Mesenteric fat pad (tissue), 1 donor: Measurements from ENCODE around the gene DDX18. TPM values are rescaled to one million over a fixed set of nuclear protein-coding genes. Genes with fewer than 3 reads are reported as not detected.
A peak's percentile ranks its signal among the peaks of the same experiment; 100 is the strongest.
"Not testable (repeated sequence)": the region's sequence is repeated elsewhere in the genome, so short reads cannot be mapped to it uniquely, and the experiment has no call there.

Source experiments
- DNase-seq: peaks from one replicate; pipeline ENCODE4 v3.0.0-alpha.2; 2020; ENCODE audit warnings: low spot score
- long read RNA-seq: library from polyadenylated mRNA; unstranded; transcript quantifications from one replicate; pipeline ENCODE4 v2.0.0, GENCODE V29; 2020
- total RNA-seq: library from RNA; stranded (reverse); fragmentation: NEBNext Ultra II Directional; extraction: Animal tissue kit (Norgen Biotek cat#: 25700); gene quantifications from one replicate; pipeline ENCODE4 v1.2.1, GENCODE V29; 2021
- donor health status: DM: yes; HTN: yes; CAD: no.

DDX18 gene
- total RNA-seq, result 51.6 TPM
- long read RNA-seq, transcript DDX18-201 (14 exons, 3,796 nt), result major isoform, 6 of 20 reads
- long read RNA-seq, partial matches to known transcripts, result 14 of 20 reads
- long read RNA-seq, other reads (novel, unspliced or antisense), result 0 of 20 reads

DNA sequence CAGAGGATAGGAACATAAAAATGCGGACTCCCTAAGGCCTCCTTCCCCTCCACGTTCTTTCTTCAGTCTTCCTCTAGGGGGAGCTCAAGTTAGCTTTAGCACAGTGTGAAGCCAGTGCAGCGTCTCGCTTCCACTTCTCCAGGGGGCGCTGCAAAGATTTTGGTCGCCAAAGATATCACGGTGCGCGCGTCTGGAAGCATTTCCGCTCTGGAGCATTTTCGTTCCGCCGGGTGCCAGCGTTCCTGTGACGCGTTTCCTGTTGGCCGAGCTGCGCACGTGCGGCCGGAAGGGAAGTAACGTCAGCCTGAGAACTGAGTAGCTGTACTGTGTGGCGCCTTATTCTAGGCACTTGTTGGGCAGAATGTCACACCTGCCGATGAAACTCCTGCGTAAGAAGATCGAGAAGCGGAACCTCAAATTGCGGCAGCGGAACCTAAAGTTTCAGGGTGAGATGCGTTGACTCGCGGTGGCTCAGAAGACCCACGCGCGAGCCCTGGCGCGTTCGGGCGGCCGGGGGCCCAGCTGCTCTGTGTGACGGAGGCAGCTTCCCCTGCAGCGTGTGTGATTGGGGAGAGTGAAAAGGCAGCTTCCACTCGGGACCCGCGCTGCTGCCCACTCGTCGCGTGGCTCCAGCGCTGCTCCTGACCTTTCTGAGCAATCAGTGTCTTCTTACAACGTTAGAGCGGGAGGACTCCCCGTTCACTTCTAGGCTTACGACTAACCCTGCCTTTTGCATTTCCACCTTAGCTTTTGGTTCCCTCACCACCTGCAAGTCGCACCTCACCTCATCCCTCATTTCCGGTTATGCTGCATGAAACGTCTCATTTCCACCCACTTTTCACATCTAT, at the start of gene DDX18:
DDX18 (plus strand) TSS at position 275 of the 848 bp plus-strand sequence; CDS start at position 362, 87 bp downstream.
- DNase-seq, result peak; percentile 98

DNA sequence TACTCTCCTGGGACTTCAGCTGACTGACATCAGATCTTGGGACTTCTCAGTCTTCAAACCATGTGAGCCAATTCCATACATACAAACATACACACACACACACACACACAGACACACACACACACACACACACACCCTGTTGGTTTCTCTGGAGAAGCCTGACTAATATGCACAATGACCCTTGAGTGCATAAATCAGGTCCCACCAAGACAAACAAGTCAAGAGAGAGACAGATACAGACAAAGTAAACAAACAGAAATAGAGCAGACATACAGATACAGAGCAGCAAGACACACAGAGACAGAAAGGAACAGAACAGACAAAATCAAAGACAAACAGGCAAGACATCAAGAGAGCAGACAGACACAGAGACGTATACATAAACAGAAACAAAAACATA, 43.8 kb upstream of the DDX18 start:
- DNase-seq, result no peak

DNA sequence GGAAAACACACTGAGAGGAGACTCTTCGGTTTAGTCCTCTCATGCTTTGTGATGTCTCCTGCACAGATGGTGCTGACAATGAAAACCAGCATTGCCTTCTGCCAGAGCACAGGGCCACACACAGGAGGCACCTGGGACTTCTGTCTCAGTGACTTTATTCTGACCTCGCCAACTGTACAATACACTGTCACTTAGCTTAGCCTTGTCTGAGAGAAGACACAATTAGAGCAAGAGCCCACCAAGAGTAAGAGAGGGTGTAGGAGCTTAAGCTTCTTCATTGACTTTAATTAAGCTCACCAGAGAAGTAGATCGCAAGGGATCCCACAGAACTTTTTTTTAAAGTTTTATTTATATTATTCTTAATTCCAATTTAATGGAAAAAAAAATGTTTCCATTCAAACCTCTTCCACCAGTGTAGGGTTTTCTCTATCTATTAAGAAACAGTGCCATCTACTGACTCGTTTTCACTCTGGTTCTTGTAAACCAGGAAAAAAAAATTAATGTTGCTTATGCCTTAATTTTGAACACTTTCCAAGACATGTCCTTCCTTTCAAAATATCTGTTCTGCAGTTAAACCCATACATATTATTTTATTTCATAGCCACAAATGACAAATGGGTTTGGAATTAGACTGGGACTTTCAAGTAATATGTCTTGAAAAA, 42.4 kb upstream of the DDX18 start:
- DNase-seq, result no peak

DNA sequence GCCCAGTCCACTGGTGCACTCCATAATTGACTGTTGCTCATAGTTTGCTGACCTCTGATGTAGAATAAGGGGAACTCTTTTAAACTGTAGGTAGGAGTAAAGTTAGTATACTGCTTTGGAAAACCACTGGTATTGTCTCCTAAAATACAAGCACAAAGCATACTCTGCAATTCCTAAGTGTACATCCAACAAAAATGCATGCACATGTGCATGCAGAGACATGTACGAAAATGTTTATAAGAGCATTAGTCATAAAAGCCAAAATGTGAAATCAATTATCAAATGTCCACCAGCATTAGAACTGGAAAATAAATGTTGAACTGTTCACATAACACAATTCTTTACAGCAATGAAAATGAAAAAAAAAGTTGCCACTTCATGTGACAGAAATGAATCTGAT, 39.8 kb upstream of the DDX18 start:
- no peak for DNase-seq

DNA sequence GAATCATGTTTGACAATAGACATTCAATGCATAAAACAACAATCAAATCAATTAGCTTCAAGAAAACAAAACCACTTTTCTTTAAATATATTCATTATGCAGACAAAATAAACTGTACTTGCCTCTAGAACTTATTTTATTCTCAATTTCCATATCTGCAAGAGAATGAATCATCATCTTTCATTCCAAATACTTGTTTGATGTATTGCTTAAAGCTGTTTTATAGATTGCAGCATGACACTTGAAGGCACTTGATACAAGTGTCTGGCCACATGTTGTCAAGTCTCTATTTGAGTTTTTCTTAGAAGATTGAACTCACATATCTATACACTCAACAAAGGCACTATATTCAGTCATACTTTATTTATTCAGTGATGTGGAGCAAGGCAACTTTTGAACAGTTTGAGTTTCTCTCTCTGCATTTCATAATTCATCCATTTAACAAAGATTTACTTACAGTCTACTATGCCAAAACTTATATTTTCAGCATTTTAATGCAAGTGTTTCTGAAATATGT, 38.7 kb upstream of the DDX18 start:
- DNase-seq, result no peak

DNA sequence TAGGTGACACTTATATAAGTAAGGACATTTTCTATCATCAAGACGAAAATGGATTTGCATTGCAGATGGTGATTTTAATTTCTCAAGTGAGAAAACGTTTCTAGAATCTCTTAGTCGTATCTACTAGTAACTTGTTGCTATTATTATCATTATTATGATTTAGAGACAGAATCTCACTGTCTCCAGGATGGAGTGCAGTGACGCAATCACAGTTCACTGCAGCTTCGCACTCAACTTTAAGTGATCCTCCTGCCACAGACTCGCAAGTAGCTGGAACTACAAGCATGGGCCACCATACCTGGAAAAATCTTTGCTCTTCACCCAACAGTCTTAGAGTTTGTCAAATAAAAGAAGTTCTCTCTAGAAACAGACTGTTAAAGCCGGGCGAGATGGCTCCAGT, 37.6 kb upstream of the DDX18 start:
- DNase-seq, result no peak

DNA sequence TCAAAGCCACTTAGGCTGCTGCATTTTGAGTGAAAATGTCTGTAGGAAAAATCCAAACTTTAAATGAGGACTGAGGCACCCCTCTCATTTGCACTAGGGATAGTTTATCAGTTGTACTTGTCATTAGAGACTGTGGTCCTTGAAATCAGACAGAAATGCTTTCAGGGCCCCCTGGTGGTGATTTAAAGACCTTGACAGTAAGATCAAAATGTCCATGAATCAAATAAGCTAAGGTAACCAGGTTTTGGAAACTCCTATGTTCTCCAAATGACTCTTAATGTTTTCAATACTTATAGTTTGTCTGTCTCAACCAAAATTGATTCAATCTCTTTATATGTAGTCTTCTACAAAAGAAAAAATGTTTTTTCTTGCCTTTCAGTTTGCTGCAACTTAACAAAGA, 28.8 kb upstream of the DDX18 start:
- DNase-seq, result no peak

DNA sequence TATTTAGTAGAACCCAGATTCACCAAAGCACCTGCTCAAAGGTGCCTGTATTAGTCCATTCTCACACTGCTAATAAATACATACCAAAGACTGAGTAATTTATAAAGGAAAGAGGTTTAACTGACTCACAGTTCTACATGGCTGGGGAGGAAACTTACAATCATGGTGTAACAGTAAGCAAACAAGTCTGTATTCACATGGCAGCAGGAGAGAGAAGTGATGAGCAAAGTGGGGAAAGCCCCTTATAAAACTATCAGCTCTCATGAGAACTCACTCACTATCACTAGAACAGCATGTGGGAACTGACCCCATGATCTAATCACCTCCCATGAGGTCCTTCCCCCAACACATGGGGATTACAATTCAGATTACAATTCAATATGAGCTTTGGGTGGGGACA, 28.0 kb upstream of the DDX18 start:
- no peak for DNase-seq

DNA sequence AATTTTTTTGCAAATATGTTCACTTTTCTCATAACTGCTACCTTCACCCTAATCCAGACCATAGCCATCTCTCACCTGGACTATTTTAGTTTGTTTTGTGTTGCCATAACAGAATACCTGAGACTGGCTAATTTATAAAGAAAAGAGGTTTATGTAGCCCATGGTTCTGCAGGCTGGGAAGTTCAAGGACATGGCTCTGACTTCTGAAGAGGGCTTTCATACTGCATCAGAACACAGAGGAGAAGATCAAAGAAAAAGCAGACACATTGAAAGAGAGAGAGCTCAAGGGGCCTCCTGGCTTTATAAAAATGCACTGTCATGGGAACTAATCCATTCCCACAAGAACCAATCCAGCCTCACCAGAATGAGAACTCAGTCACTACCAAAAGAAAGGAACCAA, 25.0 kb upstream of the DDX18 start:
- DNase-seq, result no peak

DNA sequence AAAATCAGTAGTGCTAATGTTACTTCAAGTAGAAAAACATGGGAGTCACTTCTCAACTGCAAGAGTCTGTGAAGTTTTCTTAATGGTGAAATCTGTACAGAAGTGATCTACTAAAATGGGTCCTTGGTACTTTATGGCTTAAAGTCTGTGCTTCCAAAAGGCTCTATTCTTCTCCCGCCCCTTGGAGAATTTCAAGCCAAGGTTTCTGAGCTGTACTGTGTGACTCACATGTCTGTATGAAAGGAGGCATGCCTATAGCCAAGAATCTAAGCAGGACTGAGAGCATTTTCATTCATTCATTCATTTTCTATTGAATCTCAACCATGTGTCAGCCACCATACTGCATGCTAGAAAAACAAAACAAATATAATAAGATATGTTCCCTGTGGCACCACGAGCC, 19.8 kb upstream of the DDX18 start:
- DNase-seq, result no peak

DNA sequence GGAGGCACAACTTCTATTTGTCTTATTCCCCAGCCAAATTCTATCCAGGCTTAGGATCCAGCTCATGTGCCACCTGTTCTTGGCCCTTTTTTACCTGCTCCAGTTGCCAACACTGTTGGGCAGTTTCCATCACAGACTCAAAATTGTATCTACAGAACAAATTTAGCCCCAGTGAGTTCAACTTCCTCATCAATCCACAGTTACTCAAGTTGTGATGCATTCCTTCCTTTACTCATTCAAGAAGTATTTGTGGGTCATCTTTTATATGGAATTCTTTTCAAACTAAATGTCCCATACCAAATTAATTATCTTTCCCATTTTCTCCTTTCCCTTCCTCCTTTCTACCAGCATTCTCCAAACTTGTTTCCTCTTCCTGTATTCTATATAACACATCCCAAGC, 12.7 kb upstream of the DDX18 start:
- no peak for DNase-seq

DNA sequence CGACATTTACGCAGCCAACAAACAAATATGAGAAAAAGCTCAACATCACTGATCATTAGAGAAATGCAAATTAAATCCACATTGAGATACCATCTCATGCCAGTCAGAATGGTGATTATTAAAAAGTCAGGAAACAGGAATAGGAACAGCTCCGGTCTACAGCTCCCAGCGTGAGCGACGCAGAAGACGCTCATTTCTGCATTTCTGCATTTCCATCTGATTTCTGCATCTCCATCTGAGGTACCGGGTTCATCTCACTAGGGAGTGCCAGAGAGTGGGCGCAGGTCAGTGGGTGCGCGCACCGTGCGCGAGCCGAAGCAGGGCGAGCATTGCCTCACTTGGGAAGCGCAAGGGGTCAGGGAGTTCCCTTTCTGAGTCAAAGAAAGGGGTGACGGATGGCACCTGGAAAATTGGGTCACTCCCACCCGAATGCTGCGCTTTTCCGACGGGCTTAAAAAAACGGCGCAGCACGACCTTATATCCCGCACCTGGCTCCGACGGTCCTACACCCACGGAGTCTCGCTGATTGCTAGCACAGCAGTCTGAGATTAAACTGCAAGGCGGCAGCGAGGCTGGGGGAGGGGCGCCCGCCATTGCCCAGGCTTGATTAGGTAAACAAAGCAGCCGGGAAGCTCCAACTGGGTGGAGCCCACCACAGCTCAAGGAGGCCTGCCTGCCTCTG, 10.7 kb upstream of the DDX18 start:
- not testable (repeated sequence) for DNase-seq

DNA sequence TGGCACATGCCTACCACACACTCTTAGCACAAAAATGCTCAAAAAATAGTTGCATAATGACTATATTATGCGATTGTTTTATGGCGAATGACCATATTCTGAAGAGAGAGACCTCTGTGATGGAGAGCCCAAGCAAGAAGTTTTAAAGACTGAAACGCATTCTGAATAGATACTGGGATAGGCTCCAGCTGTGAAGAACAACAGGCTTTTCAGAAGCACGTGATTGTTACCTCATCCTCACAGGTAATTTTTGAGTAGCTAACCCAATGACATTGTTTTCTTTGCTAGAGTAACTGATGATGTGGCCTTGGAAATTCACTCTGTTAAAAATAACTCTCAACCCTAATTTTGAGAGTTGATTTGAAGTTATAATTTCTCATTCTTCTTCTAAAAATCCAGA, 2.0 kb upstream of the DDX18 start:
- no peak for DNase-seq

DNA sequence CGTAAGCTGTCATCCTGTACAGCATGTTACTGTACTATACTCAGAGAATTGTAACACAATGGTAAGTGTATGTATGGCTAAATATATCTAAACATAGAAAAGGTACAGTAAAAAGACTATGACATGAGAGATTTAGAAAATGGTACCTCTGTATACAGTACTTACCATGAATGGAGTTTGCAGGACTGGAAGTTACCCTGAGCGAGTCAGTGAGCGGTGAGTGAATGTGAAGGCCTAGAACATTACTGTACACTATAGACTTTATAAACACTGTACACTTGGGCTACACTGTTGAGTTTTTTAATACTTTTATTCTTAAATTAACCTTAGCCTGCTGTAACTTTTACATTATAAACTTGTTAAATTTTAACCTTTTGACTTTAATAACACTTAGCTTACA, 1.5 kb downstream of the DDX18 start:
- no peak for DNase-seq

DNA sequence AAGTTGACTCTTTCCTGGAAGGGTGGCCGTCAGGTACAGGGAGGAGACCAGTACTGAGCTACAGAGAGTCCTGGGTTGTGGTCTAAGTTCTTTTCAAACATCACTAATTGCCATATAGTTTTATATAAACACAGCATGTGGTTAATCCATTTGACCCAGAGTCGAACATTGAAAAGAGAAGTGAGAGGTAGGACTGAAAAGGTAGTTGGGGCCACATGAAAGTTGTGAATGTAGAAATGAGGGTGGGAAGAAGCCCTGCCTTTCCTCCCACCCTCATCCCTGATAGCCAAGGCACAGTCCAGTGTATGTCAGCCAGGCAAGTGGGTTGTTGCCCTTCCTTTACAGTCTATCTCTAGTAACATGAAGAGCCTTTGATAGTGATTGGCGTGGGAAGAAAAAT, 4.4 kb downstream of the DDX18 start:
- DNase-seq, result no peak

DNA sequence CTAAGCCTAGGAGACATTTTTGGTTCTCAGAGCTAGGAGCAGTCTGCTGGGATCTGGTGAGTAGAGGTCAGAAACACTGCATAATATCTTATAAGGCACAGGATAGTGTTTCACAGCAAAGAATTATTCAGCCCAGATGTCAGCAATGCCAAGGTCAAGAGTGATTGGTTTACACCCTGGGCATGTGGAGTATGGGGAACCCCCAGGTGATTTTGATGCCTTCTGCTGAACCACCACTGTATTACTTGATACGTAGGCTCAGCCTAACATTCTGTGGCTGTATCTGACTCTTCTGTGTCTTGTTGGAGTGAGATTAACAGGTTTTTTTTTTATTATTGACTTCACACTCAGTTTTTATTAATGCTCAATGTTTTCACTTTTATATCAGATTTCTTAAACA, 6.0 kb downstream of the DDX18 start:
- no peak for DNase-seq

DNA sequence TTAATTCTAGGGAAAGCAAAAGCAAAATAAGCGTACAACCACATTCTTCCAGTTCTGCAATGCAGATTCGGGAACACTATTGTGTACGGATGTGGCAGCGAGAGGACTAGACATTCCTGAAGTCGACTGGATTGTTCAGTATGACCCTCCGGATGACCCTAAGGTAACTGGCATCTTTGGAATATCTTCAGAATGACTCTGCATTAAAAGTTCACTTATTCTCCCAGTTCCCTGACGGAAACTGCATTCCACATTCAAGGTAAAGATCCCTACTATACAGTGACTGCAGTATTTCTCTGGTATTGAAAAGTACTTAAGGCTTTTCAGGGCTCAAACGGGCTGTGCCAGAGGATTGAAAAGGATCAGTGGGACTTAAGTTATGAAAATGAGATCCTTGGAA, 10.9 kb downstream of the DDX18 start:
- no peak for DNase-seq

DNA sequence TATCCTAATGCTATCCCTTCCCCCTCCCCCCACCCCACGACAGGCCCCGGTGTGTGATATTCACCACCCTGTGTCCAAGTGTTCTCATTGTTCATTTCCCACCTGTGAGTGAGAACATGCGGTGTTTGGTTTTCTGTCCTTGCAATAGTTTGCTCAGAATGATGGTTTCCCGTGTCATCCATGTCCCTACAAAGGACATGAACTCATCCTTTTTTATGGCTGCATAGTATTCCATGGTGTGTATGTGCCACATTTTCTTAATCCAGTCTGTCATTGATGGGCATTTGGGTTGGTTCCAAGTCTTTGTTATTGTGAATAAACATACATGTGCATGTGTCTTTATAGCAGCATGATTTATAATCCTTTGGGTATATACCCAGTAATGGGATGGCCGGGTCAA, 13.0 kb downstream of the DDX18 start:
- not testable (repeated sequence) for DNase-seq

DNA sequence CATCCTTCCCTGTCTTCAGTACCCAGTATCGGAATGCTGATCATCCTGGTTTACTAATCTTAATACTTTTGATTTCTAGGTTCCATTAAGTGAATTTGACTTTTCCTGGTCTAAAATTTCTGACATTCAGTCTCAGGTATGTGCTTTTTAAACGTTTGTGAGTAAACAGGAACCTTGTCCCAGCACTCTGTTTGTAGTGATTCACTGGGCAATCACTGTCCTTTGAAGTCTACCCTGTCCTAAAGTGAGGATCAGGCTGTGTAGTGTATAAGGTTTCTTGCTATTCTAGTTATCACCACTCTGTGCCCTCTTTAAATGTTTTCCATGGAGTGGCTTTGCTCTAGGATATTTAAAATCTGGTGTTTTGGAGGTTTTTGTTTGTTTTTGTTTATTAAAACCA, 14.4 kb downstream of the DDX18 start:
- no peak for DNase-seq

DNA sequence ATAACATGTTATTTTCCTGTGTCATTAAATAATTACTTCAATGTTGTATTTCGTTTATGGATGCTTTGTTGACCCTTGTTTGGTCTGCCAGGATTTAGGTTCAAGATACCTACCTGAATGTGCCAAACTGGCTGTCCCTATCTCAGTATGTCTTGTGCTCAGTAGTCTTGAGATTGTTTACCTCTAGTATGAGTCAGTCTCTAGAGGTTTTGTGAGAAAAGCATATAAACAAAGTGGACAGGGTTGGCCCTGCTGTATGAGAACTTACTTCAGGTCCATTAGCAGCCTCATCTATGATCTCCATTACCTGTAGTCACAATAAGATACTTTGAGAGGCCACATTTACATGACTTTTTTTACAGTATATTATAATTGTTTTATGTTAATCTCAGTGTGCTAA, 17.8 kb downstream of the DDX18 start:
- DNase-seq, result no peak

DNA sequence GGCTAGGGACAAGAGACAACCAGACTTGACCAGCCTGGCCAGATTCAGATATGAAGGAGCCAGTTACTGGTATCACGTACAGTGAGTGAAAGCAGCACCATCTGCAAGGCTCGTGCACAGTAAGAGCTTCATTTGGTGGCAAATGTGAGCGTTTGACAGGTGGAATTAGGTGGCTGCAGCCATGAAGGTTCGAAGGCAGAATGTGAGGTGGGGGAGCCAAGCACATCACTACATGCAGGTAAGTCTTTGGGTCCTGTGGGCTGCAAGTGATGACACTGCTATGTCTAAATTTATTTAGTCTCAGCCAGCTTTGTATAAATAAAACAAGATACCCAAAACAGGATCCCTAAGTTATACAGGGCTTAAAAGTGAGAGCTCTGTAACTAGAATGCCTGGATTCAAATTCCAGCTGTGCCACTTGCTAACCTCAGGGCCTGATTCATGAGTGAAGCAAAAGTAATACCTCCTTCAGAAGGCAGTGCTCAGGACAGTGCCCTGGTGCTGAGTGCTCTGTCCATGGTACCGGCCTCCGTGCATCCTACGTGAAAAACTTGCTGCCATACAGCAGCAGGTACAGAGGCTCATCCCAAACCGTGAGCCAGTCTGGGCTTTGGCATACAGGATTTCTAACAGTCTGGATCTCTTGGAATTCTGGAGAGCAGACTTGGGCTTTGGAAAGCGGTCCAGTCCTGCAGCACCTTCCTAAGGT, 18.6 kb downstream of the DDX18 start:
- DNase-seq, result no peak
